ENCODE measurements around the gene KRTAP10-11.

KRTAP10-11 gene

GRCh38 chr21:44692798-44693512, 46.7 kb downstream of the KRTAP10-11 start:
- DNase-seq (ENCODE audit: low read depth in 2 of 2) = no peak

GRCh38 chr21:44694776-44695175, 48.6 kb downstream of the KRTAP10-11 start:
- no peak for TF ChIP-seq CTCF (IDR thresholded peaks at IDR 0.05; ENCODE audit: low read depth, low read length)
- no peak overlapping the region for H3K4me3 ChIP-seq (replicated peaks in 1 of 2; ENCODE audit: low read depth in 2 of 2, low read length in 2 of 2)
- DNase-seq (ENCODE audit: low read depth in 2 of 2) = no peak

More at GRCh38 chr21:44692798-44693512, 46.7 kb downstream of the KRTAP10-11 start:
- no peak overlapping the region for H3K4me3 ChIP-seq (replicated peaks in 1 of 2; ENCODE audit: low read depth in 2 of 2, low read length in 2 of 2)
- no peak for TF ChIP-seq CTCF (IDR thresholded peaks at IDR 0.05; ENCODE audit: low read depth, low read length)

- DNase-seq (ENCODE audit: low read depth in 2 of 2) = no peak
- no peak for TF ChIP-seq CTCF (IDR thresholded peaks at IDR 0.05; ENCODE audit: low read depth, low read length)
- H3K4me3 ChIP-seq (replicated peaks in 1 of 2; ENCODE audit: low read depth in 2 of 2, low read length in 2 of 2) = no peak overlapping the region
Observed at GRCh38 chr21:44695184-44695583, 49.0 kb downstream of the KRTAP10-11 start.

GRCh38 chr21:44695641-44696040, 49.4 kb downstream of the KRTAP10-11 start:
- no peak overlapping the region for H3K4me3 ChIP-seq (replicated peaks in 1 of 2; ENCODE audit: low read depth in 2 of 2, low read length in 2 of 2)
- DNase-seq (ENCODE audit: low read depth in 2 of 2) = no peak
- TF ChIP-seq CTCF (IDR thresholded peaks at IDR 0.05; ENCODE audit: low read depth, low read length) = no peak

GRCh38 chr21:44696572-44696971, 50.4 kb downstream of the KRTAP10-11 start:
- no peak for TF ChIP-seq CTCF (IDR thresholded peaks at IDR 0.05; ENCODE audit: low read depth, low read length)
- DNase-seq (ENCODE audit: low read depth in 2 of 2) = no peak
- no peak overlapping the region for H3K4me3 ChIP-seq (replicated peaks in 1 of 2; ENCODE audit: low read depth in 2 of 2, low read length in 2 of 2)
